ENCODE measurements around the gene CRLF1.

- no peak for TF ChIP-seq ZNF501 (tag by site-specific recombination; IDR thresholded peaks at IDR 0.05)
- no peak for TF ChIP-seq ZBTB11 (tag by site-specific recombination; conservative IDR thresholded peaks at IDR 0.05; ENCODE audit: low read depth)
- TF ChIP-seq ZNF341 (tag by site-specific recombination; IDR thresholded peaks at IDR 0.05; ENCODE audit: low read depth) = no peak
- TF ChIP-seq, protein P1, sequence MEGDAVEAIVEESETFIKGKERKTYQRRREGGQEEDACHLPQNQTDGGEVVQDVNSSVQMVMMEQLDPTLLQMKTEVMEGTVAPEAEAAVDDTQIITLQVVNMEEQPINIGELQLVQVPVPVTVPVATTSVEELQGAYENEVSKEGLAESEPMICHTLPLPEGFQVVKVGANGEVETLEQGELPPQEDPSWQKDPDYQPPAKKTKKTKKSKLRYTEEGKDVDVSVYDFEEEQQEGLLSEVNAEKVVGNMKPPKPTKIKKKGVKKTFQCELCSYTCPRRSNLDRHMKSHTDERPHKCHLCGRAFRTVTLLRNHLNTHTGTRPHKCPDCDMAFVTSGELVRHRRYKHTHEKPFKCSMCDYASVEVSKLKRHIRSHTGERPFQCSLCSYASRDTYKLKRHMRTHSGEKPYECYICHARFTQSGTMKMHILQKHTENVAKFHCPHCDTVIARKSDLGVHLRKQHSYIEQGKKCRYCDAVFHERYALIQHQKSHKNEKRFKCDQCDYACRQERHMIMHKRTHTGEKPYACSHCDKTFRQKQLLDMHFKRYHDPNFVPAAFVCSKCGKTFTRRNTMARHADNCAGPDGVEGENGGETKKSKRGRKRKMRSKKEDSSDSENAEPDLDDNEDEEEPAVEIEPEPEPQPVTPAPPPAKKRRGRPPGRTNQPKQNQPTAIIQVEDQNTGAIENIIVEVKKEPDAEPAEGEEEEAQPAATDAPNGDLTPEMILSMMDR (tag by site-specific recombination; IDR thresholded peaks at IDR 0.05) = no peak
- no peak for TF ChIP-seq ZNF768 (tag by site-specific recombination; IDR thresholded peaks at IDR 0.05)
- no peak for TF ChIP-seq ZNF274 (IDR thresholded peaks at IDR 0.05; ENCODE audit: low read length)
- no peak for TF ChIP-seq ZNF274 (tag by site-specific recombination; IDR thresholded peaks at IDR 0.05; ENCODE audit: borderline replicate concordance)
- TF ChIP-seq, protein P2, sequence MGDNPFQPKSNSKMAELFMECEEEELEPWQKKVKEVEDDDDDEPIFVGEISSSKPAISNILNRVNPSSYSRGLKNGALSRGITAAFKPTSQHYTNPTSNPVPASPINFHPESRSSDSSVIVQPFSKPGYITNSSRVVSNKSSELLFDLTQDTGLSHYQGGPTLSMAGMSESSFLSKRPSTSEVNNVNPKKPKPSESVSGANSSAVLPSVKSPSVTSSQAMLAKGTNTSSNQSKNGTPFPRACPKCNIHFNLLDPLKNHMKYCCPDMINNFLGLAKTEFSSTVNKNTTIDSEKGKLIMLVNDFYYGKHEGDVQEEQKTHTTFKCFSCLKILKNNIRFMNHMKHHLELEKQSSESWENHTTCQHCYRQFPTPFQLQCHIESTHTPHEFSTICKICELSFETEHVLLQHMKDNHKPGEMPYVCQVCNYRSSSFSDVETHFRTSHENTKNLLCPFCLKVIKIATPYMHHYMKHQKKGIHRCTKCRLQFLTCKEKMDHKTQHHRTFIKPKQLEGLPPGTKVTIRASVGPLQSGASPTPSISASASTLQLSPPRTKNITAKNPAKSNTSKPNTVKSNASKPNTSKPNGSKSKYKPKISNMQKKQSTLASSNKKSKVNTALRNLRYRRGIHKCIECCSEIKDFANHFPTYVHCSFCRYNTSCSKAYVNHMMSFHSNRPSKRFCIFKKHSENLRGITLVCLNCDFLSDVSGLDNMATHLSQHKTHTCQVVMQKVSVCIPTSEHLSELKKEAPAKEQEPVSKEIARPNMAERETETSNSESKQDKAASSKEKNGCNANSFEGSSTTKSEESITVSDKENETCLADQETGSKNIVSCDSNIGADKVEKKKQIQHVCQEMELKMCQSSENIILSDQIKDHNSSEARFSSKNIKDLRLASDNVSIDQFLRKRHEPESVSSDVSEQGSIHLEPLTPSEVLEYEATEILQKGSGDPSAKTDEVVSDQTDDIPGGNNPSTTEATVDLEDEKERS (tag by site-specific recombination; IDR thresholded peaks at IDR 0.05) = no peak
Observed at GRCh38 chr19:18566953-18567352, 39.6 kb downstream of the CRLF1 start.
